HG03025 (cell line): Measurements from ENCODE around the gene KLHL42.
A peak's percentile ranks its signal among the peaks of the same experiment; 100 is the strongest.
"Not testable (repeated sequence)": the region's sequence is repeated elsewhere in the genome, so short reads cannot be mapped to it uniquely, and the experiment has no call there.

Experiments
- ATAC-seq: cut with Tn5 transposase; IDR thresholded peaks from one replicate; pipeline ENCODE4 v1.9.1; 2021; ENCODE audit warnings: mild to moderate bottlenecking, moderate library complexity; ENCODE audit not compliant: unreplicated experiment, low FRiP score

The KLHL42 gene, protein sequence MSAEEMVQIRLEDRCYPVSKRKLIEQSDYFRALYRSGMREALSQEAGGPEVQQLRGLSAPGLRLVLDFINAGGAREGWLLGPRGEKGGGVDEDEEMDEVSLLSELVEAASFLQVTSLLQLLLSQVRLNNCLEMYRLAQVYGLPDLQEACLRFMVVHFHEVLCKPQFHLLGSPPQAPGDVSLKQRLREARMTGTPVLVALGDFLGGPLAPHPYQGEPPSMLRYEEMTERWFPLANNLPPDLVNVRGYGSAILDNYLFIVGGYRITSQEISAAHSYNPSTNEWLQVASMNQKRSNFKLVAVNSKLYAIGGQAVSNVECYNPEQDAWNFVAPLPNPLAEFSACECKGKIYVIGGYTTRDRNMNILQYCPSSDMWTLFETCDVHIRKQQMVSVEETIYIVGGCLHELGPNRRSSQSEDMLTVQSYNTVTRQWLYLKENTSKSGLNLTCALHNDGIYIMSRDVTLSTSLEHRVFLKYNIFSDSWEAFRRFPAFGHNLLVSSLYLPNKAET

DNA sequence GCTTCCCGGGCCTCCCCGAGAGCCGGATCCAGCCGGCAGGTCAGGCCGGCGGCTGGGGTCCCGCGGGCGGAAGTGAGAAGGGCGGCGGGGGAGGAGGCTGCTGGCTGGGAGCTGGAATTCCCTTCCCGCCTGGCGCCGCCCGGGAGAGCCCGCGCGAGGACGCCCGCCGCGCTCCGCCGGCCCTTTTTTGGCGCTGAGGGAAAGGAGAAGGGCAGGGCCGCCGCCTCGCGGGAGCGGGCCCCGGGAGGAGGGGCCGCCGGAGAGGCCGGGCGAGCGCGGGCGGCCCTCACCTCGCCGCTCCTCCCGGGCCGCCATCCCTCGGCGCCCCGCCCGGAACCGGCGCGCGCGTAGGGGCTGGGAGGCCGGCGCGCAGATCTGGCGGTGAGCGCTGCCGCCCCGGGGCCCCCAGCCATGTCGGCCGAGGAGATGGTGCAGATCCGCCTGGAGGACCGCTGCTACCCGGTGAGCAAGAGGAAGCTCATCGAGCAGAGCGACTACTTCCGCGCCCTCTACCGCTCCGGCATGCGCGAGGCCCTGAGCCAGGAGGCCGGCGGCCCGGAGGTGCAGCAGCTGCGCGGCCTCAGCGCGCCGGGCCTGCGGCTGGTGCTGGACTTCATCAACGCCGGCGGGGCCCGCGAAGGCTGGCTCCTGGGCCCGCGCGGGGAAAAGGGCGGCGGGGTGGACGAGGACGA is at the start of gene KLHL42, which contains the start of gene MANSC4:
KLHL42 (plus strand) TSS at position 314 of the 692 bp plus-strand sequence; CDS start at position 412, 98 bp downstream.
MANSC4 (minus strand) TSS at position 317 of the 692 bp plus-strand sequence. CDS start 8,960 bp downstream, outside the sequence.
- ATAC-seq = peak; percentile 77

DNA sequence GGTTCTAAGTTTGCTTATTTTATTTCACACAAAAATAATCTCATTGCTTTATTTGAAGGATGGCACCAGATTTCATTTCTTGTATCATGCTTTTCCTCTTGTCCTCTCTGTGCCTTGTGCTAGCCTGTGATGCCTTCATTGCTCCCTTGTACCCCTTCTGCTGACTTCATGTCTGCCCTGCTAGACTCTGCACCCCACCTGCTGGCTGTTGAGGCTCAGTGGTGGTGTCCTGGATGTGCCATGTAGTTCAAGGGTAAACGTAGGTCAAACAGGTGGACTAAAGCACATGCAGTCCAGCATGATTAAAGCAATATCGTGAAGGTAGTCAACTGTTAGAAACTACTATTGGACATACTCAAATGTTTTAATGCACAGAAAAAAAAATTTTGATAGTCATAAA is 47.8 kb upstream of the KLHL42 start:
- no peak for ATAC-seq

DNA sequence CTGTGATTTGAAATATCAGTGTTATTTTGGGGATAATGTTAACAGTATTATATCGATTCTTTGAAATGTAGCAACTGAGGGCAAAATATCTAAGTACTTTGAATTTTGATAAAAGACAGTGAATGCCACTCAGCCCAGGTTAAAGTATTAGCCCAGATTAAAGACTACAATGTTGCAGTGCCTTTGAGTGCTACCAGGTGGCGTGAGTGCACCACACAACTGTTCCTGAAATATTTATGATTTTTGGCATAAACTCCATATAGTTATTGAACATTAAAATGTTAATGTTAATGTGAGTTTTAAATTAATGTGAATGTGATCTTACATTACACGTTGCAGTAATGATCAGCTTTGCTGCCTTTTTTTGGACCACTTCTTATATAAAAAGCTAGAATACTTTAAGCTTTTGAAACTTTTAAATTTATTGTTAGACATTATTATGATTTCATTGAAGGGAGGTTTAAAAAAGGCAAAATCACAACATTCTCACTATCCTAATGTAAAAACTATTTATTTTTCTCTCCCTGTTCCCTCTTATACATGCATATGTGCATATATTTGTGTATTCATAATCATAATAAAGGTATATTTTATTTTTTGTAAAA is 46.9 kb upstream of the KLHL42 start:
- no peak for ATAC-seq

DNA sequence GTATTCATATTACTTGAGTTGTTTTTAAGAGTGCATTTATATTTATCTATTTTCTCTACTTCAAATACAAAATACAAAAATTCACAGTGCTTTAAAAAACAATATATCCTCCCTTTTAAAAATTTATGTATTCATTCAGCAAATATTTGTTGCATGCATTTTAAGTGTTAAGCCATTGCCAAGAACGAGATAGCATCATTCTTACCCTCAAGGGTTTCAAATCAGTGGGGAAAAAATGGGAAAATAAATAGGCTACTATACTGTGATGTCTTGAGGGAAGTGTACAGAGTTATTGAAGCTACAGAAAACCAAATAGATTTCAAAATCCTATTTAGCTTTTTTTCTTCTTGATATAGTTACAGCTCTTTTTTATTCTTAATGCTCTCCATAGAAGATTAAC is 46.2 kb upstream of the KLHL42 start:
- ATAC-seq = no peak

DNA sequence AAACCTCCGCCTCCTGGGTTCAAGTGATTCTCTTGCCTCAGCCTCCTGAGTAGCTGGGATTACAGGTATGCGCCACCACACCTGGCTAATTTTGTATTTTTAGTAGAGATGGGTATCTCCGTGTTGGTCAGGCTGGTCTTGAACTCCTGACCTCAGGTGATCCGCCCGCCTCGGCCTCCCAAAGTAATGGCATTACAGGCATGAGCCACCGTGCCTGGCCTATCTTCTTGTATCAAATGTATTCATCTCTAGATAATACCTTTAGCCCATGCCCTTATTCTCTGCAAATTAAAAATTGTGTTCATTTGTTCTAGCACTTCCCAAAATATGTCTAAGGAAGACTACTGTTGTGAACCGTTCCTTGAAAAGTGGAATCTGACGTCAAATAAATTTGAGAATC is 45.7 kb upstream of the KLHL42 start:
- ATAC-seq = not testable (repeated sequence)

DNA sequence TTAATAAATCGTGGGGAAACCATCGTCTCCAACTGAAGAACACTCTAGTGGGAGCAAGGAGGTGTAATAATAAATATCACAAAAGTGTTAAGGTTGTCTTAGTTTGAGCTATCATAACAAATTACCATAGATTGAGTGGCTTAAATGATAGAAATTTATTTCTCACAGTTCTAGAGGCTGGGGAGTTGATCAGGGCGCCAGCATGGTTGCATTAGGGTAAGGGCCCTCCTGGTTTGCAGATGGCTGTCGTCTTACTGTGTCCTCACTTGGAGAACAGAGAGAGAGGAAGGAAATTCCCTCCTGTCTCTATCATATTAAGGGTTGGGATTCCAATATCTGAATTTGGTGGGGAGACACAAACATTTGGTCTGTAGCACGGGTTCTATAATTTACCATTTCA is 36.4 kb upstream of the KLHL42 start:
- no peak for ATAC-seq

DNA sequence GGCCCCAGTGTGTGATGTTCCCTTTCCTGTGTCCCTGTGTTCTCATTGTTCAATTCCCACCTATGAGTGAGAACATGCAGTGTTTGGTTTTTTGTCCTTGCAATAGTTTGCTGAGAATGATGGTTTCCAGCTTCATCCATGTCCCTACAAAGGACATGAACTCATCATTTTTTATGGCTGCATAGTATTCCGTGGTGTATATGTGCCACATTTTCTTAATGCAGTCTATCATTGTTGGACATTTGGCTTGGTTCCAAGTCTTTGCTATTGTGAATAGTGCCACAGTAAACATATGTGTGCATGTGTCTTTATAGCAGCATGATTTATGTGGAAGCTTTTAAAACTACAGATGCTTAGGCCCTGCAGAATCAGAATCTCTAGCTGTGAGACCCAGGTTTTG is 34.3 kb upstream of the KLHL42 start:
- ATAC-seq = not testable (repeated sequence)

DNA sequence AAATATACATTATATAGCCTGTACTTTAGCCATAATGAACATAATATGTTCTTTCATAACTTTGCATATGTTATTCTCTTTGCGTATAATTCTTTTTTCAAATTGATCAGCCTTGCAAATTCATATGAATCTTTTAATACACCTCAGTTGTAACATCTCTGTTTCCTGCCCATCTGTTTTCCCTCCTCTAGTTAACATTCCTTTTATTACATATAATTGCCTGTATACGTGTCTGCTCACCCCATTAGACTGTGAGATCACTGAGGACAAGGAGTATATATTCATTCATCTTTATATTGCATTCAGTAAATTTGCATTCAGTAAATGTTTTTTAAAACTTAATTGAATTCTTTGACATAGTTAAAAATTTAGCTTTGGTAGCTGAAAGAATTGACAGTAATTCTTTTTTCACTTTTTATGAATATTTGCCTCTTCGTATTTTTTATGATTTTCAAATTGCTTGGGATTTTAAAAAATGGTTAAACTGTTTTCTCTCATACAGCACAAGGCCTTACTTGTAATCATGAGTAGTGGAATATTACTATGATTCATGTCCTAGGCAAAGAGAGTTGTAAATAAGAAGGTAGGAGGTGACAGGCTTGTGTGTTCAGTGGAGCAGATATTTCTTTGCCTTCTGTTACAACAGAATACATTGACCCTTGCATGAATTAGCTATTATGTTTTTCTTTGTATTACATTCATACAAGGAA is 32.8 kb upstream of the KLHL42 start:
- ATAC-seq = no peak

DNA sequence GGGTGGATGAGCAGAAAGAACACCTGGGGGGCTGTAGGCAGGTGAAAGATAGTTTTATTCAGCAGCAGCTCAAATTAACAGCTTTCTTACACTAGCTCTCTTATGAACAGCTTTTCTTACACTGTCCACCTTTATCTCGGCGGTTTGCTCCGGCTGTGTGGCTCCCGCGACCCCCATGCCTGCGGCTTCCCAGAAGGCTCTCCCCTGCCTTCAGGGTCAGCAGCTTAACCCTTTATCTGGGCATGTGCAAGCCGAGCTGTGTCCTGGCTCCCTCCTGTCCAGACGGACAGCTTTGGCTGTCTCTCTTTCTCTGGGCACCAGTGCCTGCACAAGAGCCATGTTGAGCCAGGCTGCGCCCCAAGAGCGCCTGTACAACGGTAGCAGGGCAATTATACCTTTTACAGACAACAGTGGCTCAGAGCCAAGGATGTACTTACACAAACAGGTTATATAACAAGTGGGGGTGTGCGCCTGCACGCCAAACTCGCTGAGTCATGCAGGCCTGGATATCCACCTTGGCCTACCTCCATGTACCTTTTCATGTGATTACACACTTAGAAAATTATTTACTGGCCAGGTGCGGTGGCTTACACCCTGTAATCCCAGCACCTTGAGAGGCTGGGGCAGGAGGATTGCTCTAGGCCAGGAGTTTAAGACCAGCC is 28.5 kb upstream of the KLHL42 start:
- ATAC-seq = no peak

DNA sequence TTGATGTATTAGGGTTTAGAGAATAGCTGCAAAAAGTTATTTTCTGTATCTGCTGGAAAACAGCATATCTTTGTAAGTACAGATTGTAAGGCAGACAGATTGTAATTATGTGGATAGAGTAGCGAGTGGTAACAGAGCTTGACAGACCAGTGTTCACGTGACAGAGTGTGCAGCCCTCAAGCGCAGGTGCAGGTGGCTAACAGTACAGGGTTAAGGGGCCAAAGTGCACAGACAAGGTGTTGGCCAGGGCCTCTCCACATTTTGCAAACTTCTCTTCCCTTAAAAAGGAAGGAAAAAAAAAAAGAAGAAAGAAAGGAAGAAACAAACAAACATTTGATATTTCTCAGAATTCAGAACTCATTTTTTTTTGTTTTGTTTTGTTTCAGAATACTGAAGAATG is 25.2 kb upstream of the KLHL42 start:
- no peak for ATAC-seq

DNA sequence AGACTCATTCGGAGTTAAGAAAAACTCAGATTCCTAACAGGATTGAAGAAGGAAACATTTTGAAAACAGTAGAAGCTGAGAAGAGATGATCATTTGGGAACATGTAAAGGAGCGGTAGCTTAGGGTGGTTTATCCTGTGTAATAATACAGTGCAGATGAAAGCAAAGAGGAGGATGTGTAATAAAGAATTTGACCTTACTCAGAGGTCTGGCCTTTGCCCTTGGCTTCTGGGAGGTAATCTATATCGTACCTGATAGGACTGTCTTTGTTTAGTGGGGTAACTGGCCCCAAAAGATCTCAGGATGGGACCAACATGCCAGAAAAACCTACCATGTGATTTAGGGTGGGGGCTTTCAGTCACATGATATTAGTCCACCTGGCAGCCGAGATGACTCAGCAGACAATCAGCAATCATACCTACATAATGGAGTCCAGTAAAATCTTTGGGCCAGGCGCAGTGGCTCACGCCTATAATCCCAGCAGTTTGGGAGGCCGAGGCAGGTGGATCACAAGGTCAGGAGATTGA is 23.3 kb upstream of the KLHL42 start:
- no peak for ATAC-seq

DNA sequence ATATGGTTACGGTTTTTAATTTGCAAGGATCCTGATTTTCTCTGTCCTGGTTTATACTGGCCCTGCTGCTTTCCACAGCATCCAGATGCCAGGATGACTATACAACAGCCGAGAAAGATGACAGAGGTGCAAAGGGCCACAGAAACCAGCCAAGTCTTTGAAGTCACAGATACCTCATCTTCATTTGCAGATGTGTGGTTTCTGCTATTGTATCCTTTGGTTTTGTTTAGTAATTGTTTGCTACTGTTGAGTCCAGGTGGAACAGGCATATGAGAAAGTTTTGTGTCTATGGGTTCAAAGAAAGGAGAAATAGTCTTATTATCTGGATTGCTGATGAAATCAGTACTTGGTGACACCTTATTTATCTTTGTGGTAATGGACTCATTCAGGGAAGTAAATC is 17.3 kb upstream of the KLHL42 start:
- no peak for ATAC-seq

DNA sequence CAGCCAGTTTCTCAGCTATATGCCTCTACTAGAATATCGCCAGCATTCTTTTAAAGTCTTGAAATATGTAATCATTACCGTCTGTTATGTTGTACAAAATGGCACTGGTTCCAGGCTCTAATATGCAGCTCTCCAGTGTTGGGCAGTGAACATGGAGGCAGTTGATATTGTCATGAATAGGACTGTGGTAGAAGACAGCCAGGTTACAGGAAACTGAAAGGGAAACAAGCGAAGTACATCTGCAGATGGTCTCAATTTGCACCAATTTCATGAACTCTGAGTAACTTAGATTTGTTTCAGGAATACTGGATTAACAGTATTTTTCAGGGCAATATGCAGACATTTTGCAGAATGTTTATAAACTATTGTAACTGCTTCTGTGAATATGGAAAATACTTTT is 13.4 kb upstream of the KLHL42 start:
- ATAC-seq = no peak

DNA sequence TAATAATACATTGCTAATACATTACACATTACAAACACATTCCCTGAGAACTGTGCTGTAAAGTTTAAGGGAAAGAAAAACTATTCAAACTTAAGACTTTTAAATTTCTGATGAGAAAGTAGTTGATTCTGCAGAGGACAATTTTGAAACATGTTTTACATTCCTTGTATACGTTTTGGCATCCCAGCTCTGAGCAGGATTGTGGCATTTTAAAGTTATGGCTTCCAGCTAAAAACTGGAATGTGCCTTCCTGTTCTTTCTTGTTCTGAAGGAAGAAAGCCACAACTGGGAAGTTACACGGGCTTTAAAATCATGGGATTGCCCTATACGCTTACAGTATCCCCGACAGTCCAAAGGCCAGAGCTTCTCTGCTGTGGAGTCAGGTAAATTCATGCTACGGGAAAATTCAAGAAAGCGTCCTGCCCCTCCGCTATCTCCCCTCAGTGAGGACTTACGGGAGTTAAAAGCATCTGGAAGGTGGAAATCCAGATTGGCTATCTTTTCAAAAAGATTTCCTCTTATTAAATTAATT is 10.8 kb upstream of the KLHL42 start:
- ATAC-seq = no peak

DNA sequence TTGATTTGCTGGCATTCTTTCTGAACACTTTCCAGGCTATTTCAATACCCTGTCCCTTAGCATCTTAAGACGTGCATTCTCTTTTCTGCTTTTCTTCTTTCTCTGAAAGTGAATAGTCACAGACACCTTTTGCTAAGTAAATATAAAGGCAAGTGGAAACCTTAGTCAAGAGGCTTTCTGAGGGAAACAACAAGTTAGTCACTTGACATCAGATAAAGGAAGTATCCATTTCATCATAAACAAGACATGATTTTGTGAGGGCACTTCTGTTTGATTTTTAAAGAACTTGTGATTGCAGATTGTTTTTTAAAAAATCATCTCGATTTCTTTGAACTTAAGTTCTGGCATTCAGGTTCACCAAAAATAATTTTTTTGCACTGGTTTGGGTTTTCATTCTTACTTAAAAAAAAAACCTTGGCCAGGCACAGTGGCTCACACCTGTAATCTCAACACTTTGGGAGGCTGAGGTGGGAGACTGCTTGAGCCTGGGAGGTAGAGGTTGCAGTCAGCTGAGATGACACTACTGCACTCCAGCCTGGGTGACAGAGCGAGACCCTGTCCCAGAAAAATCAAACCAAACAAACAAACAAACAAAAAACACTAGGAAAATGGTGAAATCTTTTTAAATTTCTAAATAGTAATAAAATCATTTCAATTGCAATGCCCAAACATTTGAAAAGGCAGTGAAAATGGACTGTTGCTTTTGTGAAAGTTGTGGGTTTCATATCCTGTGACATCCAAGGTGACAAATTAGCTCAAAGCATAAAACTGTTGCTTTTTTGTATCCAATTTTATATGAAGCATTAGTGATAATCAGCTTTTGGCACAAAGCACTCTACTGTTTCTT is 8.3 kb upstream of the KLHL42 start:
- ATAC-seq = no peak

DNA sequence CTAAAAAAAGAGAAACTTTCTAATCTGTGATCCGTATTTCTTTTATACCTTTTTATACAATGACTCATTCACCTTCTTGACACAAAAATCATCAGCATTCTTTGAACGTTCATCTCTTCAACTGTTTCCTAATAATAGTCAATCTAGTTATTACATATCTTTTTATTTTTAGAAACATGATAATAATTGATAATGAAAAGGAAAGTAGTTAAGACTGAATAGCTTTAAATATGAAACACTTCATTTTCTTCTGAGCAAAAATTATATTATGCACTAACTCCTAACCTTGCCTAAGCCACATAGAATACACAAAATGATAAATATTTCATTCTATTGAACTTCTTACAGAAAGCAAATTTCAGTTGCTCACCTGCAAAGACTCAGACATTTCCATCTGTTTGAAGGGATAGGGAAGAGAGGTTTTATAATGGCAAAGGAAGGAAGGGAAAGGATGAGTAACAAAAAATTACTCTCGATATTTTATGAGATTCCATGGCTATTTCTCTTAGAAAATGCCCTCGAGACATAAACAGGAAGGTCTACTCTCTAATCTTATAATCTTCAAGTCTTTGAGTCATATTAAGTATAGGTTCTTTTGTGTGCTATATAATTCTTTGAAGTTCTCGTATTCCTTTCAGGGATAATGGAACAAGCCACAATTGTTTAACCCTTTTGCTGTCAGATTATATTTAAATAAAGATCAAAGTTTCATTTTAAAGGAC is 7.5 kb upstream of the KLHL42 start:
- no peak for ATAC-seq

DNA sequence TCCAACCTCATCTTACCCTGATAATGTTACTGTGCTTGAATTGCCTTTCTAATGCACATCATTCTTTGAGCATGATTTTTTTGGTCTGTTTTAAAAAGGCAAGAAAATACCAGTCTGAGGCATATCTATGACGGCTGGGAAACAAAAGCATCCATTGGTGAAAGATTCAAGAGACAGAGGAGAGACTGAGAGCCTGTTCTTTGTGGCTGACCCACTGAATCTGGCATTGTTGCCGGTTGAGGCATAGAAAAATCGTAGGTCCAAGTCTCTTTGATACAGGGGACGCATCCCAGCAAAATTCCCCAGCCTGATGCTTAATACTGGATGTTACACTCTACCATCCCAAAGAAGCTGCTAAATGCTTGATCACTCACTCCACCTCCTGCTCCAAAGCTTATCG is 2.9 kb upstream of the KLHL42 start:
- no peak for ATAC-seq

DNA sequence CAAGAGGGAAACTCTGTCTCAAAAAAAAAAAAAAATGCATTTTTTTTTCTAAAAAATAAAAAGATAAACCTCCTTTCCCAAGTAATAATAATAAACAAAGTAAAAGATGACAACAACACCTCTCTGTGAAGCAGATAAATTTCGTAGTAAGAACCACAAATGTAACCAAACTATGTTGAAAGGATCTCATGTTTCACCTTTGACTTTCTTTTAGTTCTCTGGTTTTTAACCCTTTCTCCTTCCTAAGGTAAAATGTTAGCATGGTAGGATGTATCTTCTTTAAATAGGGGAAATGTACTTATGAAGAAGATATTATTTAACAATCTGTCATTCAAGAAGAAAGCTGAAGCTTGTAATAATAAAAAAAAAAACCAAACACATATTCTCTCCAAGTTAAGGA is 1.8 kb upstream of the KLHL42 start:
- no peak for ATAC-seq
